T-helper 22 cell (primary cell): Measurements from ENCODE around the gene PHLDB2.
"Not testable (repeated sequence)": the region's sequence is repeated elsewhere in the genome, so short reads cannot be mapped to it uniquely, and the experiment has no call there.

Experiments used
- DNase-seq: peaks from one replicate; pipeline ENCODE4 v3.0.0-alpha.2; 2020; ENCODE audit warnings: low read depth

PHLDB2 gene

GRCh38 chr3:111859061-111859973, at the start of gene PHLDB2:
TSS of gene PHLDB2 (plus strand) at chr3:111859265. CDS start at chr3:111884078, 24,813 bp downstream.
- peak; percentile 54 for DNase-seq

- no peak for DNase-seq
These were observed 48.2 kb upstream of the PHLDB2 start for GRCh38 chr3:111810909-111811308.

GRCh38 chr3:111811811-111812210, 47.3 kb upstream of the PHLDB2 start:
- no peak for DNase-seq

- no peak for DNase-seq
These were observed 46.4 kb upstream of the PHLDB2 start for GRCh38 chr3:111812701-111813100.

- no peak for DNase-seq
These were observed 45.6 kb upstream of the PHLDB2 start for GRCh38 chr3:111813441-111813840.

- DNase-seq = no peak
These were observed 45.1 kb upstream of the PHLDB2 start for GRCh38 chr3:111813979-111814378.

- not testable (repeated sequence) for DNase-seq
These were observed 42.3 kb upstream of the PHLDB2 start for GRCh38 chr3:111816771-111817170.

GRCh38 chr3:111819927-111820326, 39.1 kb upstream of the PHLDB2 start:
- DNase-seq = no peak

- no peak for DNase-seq
These were observed 38.4 kb upstream of the PHLDB2 start for GRCh38 chr3:111820651-111821050.

GRCh38 chr3:111821891-111822290, 37.2 kb upstream of the PHLDB2 start:
- no peak for DNase-seq

- no peak for DNase-seq
These were observed 36.3 kb upstream of the PHLDB2 start for GRCh38 chr3:111822804-111823203.

GRCh38 chr3:111823341-111823855, 35.7 kb upstream of the PHLDB2 start:
- DNase-seq = no peak

GRCh38 chr3:111824351-111824750, 34.7 kb upstream of the PHLDB2 start:
- no peak for DNase-seq

GRCh38 chr3:111827871-111828270, 31.2 kb upstream of the PHLDB2 start:
- no peak for DNase-seq

GRCh38 chr3:111828530-111828929, 30.5 kb upstream of the PHLDB2 start:
- DNase-seq = no peak

GRCh38 chr3:111829023-111829422, 30.0 kb upstream of the PHLDB2 start:
- DNase-seq = no peak

- no peak for DNase-seq
These were observed 27.2 kb upstream of the PHLDB2 start for GRCh38 chr3:111831840-111832239.

GRCh38 chr3:111837112-111837511, 22.0 kb upstream of the PHLDB2 start:
- DNase-seq = no peak

- no peak for DNase-seq
These were observed 20.9 kb upstream of the PHLDB2 start for GRCh38 chr3:111838133-111838532.

GRCh38 chr3:111846039-111846438, 13.0 kb upstream of the PHLDB2 start:
- DNase-seq = no peak

- no peak for DNase-seq
These were observed 12.3 kb upstream of the PHLDB2 start for GRCh38 chr3:111846717-111847116.

GRCh38 chr3:111848283-111848682, 10.8 kb upstream of the PHLDB2 start:
- no peak for DNase-seq

GRCh38 chr3:111848778-111849177, 10.3 kb upstream of the PHLDB2 start:
- no peak for DNase-seq

- no peak for DNase-seq
These were observed 8.5 kb upstream of the PHLDB2 start for GRCh38 chr3:111850537-111850936.
